ENCODE measurements around the gene IFRD1. TPM values are rescaled to one million over a fixed set of nuclear protein-coding genes. Genes with fewer than 3 reads are reported as not detected.

IFRD1 gene
- total RNA-seq, 1 experiment from 2014 or later: 66.6 TPM

DNA sequence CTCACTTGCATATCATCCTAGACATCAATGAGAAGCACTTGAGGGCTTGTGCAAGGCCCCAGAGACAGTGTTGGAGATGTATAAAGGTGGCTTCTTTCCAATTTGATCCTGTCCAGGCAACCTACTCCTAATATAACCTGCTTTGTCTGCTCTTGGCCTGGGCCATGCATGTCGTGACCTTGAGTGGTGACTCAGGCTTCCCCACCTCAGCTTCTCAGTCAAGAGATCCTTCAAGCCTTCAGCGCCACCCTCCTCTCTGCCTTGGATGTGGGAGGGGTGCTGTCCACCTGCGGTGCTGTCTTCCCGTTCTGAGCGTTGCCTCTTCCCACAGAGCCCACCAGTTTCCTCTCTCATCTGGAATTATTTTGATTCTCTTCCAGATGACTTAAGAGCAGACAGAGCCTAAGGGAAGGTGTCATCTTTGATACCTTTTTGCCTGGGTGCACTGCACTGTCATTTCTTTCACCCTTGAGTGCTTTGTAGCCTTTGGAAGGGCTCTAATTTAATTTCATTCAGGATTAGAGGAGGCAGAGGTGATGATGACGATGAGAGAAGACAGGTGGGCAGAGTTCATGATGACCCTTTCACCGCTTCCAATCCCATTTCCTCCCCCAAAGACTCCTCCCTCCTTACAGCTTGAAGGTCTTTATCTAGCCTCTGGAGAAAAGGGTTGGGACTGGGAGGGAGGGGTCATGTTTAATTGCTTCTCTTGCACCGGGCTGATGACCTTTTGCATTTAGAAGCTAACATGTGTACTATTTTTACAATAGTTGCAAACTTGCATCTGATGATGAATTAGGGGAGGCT is 37.4 kb downstream of the IFRD1 start:
- DNase-seq (ENCODE audit: low read depth): no peak

DNA sequence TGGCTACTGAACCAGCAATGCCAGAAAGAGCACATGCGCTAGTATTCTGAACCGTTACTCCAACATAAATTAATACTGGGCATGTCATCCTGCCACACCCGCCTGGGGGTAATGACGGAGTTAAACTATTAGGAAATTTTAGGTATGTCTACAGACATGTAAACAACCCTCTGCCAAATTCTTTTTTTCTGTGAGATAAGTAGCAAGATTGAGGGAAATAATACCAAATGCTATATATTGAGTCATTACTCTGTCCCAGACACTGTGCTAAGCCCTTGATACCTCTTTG is 37.9 kb downstream of the IFRD1 start:
- no peak for DNase-seq (ENCODE audit: low read depth)

DNA sequence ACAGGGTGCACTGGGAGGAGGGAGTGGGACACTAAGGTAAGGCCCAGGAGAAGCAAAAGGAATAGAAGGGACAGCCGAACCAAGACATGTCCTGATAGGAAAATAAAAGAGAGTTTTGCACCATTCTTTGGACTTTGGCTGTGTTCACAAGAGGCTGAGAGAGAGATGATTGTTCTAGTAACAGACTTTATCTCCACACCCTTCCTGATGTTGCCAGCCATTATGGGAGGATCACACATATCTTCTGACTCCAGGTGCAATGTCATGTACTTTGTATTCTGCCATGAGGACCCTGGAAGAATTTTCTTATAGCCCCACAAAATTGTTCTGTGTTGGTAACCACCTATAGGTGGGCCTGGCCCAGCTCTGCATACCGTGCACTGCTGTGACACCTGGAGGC is 41.9 kb downstream of the IFRD1 start:
- no peak for DNase-seq (ENCODE audit: low read depth)

DNA sequence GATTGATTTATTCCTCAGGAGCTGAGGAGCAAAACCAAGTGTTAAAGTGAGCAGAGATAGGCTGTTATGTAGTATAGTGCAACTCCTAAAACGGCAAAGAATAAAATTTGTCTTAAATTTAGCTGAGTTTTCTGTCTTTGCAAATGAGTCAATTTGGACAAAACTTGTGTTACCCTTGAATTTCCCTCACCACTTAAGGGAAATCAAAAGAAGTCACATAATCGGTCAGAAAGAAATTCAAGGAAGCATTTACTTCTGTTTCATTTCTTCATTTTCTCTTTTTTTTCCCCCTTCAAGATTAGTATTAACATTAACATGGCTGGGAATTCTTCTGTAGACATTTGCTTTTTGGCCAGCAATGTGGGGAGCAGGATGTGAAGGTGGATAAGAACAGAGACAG is 44.4 kb downstream of the IFRD1 start:
- no peak for DNase-seq (ENCODE audit: low read depth)

DNA sequence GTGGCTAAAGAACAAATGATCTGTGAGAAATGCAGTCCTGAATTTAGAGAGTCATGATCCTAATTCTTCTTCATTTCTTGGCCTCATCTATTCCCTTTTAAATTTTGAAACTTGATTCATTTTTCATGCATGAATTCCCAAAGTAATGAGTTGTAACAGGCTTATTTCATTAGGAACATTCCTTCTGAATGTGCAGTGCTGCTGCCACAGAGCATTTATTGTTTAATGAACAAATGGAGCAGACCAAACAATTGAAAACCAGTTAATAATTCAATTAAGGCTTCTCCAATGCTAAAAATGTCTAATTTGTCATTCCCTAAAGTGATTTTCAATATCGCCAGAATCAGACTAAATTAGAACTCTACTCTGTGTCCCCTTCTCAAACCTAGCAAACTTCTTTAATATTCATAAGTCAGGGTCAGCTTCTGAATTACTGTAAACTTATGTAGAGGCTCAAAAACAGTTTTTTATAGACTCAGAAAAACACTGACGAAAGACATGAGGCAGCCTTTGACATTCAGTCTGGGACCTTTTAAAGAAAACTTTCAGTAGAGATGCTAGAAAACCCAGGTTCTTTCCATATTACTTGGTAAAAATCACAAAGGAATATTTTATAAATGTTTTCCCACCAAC is 45.0 kb downstream of the IFRD1 start:
- DNase-seq (ENCODE audit: low read depth): no peak

DNA sequence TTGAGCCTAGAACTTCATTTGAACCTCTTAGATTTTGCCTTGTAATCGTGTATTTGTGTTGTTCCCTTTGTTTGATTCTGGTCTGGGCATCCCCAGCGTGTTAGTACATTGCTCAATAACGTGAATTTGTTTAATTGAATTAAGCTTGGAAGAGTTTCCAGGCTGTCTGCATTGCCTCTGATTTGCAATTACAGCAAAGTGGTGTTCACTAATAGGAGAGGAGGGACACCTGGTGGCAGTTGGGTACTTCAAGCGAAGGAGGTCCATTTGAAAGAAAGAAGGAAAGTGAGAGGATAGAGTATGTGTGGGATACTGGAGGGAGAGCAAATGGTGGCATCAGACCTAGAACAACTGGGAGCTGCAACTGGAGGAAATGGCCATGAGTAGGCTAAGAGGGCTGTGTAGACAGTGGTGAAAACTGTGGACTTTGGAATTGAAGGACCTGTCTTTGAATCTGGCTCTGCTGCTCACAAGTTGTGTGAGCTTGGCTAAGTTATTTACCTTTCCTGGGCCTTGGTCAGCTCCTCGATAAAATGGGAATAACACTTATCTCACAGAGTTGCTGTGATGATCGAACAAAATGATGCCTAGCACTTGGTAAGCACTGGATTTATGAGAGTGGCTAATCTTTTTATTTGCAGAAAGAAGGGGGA is 45.7 kb downstream of the IFRD1 start:
- peak; percentile 68 for DNase-seq (ENCODE audit: low read depth)

DNA sequence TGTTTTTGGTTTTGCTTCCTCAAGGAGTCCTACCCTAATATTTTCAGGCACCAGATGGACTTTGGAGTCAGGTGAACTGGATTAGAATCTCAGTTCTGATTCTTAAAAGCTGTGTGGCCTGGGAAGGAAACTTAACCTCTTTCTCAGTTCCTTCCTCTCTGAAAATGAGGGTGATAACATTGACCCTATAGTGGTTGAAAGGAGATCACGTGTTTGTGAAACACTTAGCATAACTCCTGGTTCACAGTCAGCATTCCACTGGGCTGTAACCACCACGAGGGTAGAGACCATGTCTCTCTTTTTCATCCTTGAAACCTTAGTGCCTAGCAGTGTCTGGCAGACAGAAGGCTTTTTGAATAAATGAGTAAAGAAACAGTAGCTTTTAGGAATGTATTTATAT is 47.2 kb downstream of the IFRD1 start:
- DNase-seq (ENCODE audit: low read depth): no peak

DNA sequence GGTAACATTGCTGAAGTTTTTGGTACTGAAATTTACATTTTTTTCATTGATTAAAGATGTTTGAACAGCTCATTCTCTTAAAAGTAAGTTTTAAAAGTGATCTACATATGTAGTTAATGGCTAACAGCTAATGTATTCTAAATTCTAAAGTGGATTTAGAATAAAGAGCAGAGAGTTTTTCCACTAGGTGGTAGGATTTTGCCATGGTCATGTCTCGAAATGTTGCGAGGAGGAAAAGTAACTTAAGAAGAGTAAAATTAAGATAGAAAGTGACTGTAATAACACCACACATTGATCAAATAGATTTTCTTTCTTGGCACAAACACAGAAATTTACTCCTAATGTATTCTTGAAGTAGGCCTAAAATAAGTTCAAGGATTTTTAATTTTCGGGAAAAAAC is 50.4 kb downstream of the IFRD1 start:
- DNase-seq (ENCODE audit: low read depth): no peak

DNA sequence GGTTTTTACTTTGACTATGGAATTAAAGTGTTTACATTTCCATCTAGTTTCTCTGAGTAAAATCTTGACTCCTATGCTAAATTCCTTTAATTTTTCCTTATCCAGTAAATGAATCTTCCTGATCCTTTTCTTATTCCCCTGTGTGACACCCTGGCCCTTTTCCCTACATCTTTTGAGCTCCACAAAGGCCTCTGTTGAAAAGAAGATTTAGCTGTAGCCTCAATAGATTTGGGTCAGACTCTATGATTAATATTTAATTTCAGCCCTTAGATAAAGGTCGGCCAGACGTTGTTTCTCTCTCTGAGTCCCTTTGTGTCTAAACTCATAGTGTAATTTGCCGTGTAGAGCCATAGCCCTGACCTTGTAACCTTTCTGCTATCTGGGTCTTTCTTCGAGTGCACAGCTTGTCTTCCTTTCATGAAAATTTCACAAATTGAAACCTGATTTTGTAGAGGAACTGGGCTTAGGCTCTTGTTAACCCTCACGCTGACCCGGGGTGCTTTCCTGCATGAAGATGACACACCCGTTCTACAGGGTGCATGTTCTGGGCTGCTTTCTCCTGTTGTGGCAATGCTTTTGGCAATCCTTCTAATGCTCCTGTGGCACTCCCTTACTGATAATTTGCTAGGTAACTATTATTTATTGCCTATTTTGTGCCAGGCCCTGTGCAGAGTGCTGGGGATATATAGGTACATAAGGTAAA is 51.7 kb downstream of the IFRD1 start:
- no peak for DNase-seq (ENCODE audit: low read depth)

DNA sequence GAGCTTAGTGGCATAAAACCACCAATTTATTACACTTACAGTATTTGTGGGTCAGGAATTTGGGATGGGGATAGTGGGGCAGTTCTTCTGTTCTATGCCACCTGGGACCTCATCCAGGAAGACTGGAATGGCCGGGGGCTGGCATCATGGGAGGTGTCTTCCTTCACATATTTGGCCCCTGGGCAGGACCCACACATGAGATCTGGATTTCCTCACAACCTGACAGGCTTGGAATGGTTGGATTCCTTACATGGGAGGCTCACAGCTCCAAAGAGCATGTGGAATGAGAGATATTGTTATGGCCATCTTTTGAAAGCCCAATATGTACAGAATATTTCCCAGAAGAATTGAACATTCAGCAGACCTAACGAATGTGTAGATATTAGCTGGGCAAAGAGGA is 52.4 kb downstream of the IFRD1 start:
- no peak for DNase-seq (ENCODE audit: low read depth)

DNA sequence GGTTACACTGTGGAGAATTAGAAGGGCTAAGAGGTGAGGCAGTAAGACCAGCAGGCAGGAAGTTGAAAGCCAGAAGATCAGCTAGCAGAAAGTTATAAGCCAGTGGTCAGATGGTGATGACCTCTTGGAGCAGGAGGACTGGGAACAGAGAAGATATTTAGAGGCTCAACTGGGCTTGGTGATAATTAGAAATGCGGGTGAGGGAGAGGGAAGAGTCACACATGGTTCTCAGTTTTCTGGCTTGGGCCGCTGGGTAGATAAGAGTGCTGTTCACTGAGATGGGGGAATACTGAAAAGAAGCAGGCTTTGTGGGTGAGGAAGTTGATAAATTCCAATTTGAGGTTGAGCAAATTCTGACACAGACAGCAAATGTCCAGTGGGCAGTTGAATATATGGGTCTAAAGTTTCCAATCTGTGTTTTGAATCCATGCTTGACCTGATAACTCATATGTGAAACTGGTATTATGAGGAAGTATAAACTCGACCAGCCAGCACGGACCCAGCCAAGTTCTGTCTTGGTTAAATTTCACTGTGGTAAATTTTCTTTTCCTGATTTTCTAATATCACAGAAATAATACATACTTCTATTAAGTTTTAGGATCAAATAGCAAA is 53.2 kb downstream of the IFRD1 start:
- DNase-seq (ENCODE audit: low read depth): no peak

DNA sequence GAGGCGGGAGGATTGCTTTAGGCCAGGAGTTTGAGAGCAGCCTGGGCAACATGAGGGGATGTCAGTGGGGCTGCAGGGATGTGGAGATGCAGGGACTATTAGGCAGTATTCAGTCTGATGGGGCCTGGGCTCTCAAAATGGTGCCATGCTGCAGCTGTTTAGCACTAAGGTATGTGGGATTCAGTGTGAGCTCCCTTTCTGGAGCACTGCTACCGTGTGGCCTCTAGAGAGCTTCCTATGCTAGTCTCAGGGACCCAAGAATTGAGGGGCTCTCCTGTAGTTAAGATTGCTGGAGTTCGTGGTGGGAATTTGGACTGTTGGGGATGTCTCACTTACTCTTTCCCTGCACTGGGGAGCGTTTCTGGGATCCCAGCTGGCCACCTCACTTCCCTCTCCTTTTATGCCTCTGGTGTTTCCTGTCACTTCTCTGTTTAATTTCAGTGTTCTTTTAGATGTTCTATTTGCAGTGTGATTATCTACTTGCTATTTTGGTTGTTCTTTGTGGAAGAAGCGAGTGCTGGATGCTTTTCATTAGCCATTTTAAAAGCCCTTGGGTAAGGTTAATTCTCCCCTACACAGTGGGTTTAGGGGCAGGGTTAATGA is 53.9 kb downstream of the IFRD1 start:
- DNase-seq (ENCODE audit: low read depth): no peak

DNA sequence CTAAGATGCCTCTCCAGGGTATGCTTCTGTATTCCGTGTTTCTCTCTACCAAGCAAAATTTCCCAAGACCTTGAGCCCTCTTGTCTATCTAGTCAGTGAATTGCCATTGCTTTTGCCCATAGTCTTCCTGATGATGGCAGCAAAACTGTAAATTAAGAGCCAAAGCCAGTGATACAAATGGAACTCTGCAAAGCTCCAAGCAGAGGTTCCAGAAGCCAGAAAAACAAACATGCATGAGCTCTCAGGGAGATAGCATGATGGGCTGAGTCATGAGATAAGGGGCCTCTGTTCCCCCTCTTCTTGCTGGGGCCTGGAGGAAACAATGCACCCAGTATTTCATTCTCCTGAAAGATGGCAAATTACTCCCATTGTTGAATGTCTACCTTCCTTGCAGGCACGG is 55.2 kb downstream of the IFRD1 start:
- no peak for DNase-seq (ENCODE audit: low read depth)

DNA sequence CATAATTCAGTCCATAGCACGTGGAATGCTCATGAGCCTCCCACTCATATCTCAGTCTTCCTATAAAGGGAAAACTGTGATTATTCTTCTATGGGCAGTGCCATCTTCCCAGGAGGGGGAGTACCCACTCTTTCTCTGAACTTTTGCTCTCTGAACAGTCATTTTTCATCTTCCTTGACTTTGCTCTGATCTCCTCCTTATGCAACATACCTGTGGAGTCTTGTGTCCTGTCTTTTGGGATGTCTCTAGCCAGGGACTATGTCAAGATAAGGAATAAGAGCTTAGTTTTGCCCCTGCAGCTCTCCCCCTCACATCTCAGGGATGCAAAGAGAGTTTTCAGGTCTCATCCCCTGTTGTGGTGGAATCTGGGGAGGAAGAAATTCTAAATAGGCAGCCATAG is 58.1 kb downstream of the IFRD1 start:
- no peak for DNase-seq (ENCODE audit: low read depth)

DNA sequence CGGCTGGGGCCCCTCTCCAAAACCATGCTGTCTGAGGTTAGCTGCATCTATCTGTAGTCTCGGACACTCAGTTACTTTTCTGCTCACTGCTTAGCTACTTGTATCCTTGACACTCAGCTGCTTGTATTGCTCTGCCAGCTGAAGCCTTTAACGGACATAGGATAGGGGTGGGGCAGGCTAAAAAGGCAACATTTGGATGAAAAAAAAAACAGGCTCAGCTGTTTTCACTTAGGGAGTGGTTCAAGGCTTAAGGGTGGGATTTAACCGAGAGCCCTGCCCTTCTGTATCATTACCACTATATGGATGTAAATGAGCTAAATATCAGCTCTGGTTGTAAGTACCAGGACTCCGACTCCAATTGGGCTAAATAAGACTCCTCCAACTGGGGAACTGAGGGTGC is 59.1 kb downstream of the IFRD1 start:
- DNase-seq (ENCODE audit: low read depth): no peak

DNA sequence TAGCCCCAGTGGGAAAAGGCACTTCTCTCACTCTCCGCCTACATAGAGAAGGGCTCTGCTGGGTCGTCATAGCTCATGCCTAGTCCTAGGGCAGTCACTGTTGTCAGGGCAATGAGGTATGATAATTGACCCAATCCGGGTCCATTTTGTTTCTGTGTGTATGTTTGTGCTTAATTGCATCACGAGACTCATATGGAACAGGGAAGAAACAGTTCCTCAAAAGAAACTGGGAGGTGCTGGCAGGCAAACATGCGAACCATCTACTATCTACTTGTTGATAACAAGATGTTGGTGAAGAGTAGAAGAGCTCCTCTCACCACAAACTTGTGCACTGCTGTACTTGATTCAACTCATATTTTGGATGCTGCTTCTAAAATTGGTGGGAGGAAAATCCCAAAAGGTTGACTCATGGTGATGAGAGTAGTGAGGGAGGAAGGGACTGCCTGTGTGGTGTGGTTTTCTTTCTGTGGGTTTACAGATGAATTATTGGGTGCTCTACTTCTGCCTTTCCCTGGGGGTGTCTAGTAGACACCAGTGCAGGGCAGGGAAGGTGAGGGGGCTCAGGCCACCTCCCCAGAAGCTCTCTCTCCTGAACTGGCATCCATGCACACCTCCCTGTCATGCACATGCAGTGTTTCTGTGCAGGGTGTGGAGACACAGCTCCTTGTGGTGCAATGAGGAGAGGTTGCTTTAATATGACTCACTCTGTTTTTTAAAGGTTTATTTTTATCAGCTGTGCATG is 59.9 kb downstream of the IFRD1 start:
- peak; percentile 80 for DNase-seq (ENCODE audit: low read depth)

DNA sequence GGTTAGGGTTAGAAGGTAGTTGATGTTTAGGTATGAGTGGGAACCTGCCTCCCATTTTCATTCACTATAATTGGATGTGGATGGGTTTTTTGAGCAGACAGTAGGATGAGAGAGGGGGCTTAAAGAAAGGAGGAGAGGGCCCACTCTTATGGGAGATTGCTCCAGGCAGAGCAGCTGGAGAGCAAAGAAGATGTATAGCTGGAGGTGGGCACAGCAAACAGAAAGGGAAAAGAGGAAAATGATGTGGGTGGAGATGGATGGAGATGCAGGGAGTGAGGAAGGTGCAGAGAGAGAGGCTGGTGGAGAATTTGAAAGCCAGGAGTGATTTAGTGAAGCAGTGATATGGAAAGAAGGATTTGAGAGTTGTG is 60.5 kb downstream of the IFRD1 start:
- DNase-seq (ENCODE audit: low read depth): no peak

DNA sequence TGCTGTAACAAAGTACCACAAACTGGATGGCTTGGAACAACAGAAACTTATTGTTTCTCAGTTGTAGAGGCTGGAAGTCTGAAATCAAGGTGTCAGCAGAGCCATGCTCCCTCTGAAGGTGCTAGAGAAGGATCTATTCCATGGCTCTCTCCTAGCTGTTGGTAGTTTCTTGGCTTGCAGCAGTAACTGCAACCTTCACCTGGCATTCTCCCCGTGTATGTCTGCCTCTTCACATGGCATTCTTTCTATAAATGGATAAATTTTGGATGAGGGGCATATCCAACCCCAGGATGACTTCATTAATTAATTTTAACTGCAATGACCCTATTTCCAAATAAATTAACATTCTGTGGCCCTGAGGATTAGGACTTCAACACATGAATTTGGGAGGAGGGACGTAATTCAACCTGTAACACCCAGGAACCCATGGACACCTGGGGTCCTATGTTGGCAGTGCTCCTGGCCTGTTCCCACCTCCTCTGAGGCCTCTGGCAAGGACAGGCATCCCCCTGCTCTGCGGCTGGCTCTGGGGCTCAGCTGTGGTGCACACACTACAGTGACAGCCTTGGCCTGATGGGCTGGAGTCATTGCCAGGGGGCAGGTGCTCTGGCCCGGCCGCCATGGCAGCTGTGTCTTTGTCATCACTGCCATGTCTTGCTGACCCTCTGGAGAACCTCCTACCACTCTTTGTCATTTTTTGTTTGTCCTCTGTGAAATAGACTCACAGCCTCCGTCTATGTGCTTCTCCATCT is 61.4 kb downstream of the IFRD1 start:
- no peak for DNase-seq (ENCODE audit: low read depth)

DNA sequence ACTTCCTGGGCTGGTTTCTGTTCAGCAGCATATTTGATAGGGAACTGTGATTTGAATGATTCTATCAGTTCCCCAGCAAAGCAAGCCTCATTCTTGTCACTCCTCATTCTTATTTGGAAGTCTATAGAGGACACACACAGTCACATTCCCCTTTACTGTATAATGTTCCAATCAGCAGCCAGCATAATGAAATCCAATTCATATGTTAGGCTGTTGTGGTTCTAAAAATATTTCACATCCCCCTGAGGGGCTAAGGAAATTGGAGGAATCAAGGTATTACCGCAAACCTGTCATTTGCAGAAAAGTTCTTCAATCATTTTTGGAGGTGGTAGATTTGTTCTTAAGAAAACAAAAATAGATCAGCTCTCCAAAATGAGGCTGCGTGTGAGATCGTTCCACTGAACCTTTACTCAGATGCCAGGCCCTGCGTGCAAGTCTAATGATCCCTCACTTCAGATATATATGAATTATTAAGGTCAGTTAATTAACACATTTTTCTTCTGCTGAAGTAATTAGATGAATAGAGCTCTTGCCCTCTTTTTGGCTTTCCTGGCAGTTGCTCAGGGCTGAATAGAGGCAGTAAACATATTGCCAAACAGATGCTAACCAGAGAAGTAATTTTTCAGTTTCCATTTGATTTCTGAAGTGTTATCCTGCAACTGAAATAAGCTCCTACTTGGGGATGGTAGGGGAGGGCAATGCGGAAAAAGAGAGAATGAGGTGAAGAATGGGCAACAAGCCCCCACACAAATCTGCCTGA is 62.4 kb downstream of the IFRD1 start:
- no peak for DNase-seq (ENCODE audit: low read depth)

DNA sequence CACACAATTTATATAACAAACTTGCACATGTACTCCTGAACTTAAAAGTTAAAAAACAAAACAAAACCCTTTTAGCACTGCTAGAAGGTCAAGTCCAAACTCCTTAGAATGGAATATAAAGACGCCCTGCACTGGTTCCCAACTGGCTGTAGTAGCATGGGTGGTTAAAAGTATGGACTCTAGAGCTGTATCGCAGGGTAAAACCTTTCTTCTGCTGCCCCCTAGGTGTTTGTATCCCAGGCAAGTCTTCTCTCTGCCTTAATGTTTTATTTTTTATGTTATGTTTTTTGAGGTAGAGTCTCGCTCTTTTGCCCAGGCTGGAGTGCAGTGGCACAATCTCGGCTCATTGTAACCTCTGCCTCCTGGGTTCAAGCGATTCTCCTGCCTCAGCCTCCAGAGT is 65.7 kb downstream of the IFRD1 start:
- no peak for DNase-seq (ENCODE audit: low read depth)
